Immature natural killer cell (primary cell): ENCODE measurements around the gene TRERF1. TPM values are rescaled to one million over a fixed set of nuclear protein-coding genes. Genes with fewer than 3 reads are reported as not detected.

ENCODE experiments used
- DNase-seq, 3 donors: peaks; one replicate each; pipeline ENCODE4 v3.0.0; 2022; ENCODE audit warnings: mixed read lengths in 1 of 3
- H3K27ac Mint-ChIP-seq, 6 donors: one replicate each; pipeline ENCODE4 v1.8.0; 2020; ENCODE audit warnings: mixed read lengths in 6 of 6, mild to moderate bottlenecking in 5 of 6, inconsistent platforms in 4 of 6, moderate library complexity in 3 of 6
- H3K27me3 Mint-ChIP-seq, 3 donors: one replicate each; pipeline ENCODE4 v1.8.0; 2020 to 2021; ENCODE audit warnings: low read depth in 3 of 3, mild to moderate bottlenecking in 3 of 3, mixed read lengths in 3 of 3, moderate library complexity in 3 of 3, inconsistent platforms in 1 of 3
- H3K36me3 Mint-ChIP-seq, 3 donors: one replicate each; pipeline ENCODE4 v1.8.0; 2020; ENCODE audit warnings: mixed read lengths in 3 of 3, inconsistent platforms in 2 of 3, mild to moderate bottlenecking in 2 of 3
- H3K4me1 Mint-ChIP-seq, 2 donors: one replicate each; pipeline ENCODE4 v1.8.0; 2020; ENCODE audit warnings: inconsistent platforms in 2 of 2, mild to moderate bottlenecking in 2 of 2, mixed read lengths in 2 of 2, moderate library complexity in 1 of 2
- H3K4me3 Mint-ChIP-seq, 5 donors: one replicate each; pipeline ENCODE4 v1.8.0; 2020; ENCODE audit warnings: mild to moderate bottlenecking in 5 of 5, mixed read lengths in 5 of 5, inconsistent platforms in 3 of 5, moderate library complexity in 3 of 5
- H3K9me3 Mint-ChIP-seq, 6 donors: one replicate each; pipeline ENCODE4 v1.8.0; 2020; ENCODE audit warnings: mild to moderate bottlenecking in 6 of 6, mixed read lengths in 6 of 6, inconsistent platforms in 4 of 6, moderate library complexity in 3 of 6
- polyA plus RNA-seq, 3 donors: library from polyadenylated mRNA; unstranded; fragments of 300-500 nt; fragmentation: Illumina TruSeq; gene quantifications; one replicate each; pipeline ENCODE4 v1.2.3, GENCODE V29; 2021

The TRERF1 gene
- polyA plus RNA-seq, 3 donors from 2014 or later: 1.5 to 8.8 (median 2.1) TPM

- peaks cover 43 to 75% of the 10 kb centered on the region in 2 donors for H3K4me1 Mint-ChIP-seq
- peaks cover 0 to 8% (median 0%) of the 10 kb centered on the region in 3 donors for H3K36me3 Mint-ChIP-seq
- DNase-seq: no peak
- H3K27me3 Mint-ChIP-seq: no peaks in the 10 kb centered on the region
- H3K4me3 Mint-ChIP-seq: no peak overlapping the region
- no peaks in the 10 kb centered on the region for H3K9me3 Mint-ChIP-seq
- H3K27ac Mint-ChIP-seq: peak overlapping the region in 3 of 6 donors; percentile 46 to 68 (median 65)
These were observed 8.2 kb downstream of the TRERF1 start for GRCh38 chr6:42443312-42444060.

- peak overlapping the region in 1 of 6 donors; percentile 71 for H3K27ac Mint-ChIP-seq
These were observed 10.0 kb downstream of the TRERF1 start for GRCh38 chr6:42441697-42442081.

GRCh38 chr6:42440778-42441696 is 10.7 kb downstream of the TRERF1 start:
- Mint-ChIP-seq H3K36me3 (peaks cover 0 to 8% (median 0%) of the 10 kb centered on the region in 3 donors), H3K27me3 (no peaks in the 10 kb centered on the region), H3K9me3 (no peaks in the 10 kb centered on the region), H3K27ac (peak overlapping the region in 3 of 6 donors; percentile 19 to 43 (median 24)), H3K4me3 (no peak overlapping the region), H3K4me1 (peaks cover 30 to 63% of the 10 kb centered on the region in 2 donors)
- no peak for DNase-seq

More at GRCh38 chr6:42441697-42442081, 10.0 kb downstream of the TRERF1 start:
- no peaks in the 10 kb centered on the region for H3K27me3 Mint-ChIP-seq
- peaks cover 0 to 8% (median 0%) of the 10 kb centered on the region in 3 donors for H3K36me3 Mint-ChIP-seq
- H3K4me3 Mint-ChIP-seq: no peak overlapping the region
- no peak for DNase-seq
- peaks cover 30 to 67% of the 10 kb centered on the region in 2 donors for H3K4me1 Mint-ChIP-seq
- H3K9me3 Mint-ChIP-seq: no peaks in the 10 kb centered on the region

- H3K9me3 Mint-ChIP-seq: peaks cover 0 to 1% (median 0%) of the 10 kb centered on the region in 6 donors
- no peak for DNase-seq
- H3K36me3 Mint-ChIP-seq: peaks cover 0 to 6% (median 2%) of the 10 kb centered on the region in 3 donors
- no peak overlapping the region for H3K4me3 Mint-ChIP-seq
- H3K27me3 Mint-ChIP-seq: no peaks in the 10 kb centered on the region
- H3K27ac Mint-ChIP-seq: no peak overlapping the region
- H3K4me1 Mint-ChIP-seq: peaks cover 23 to 52% of the 10 kb centered on the region in 2 donors
These were observed 11.7 kb downstream of the TRERF1 start for GRCh38 chr6:42440027-42440426.

GRCh38 chr6:42436825-42437224 is 14.9 kb downstream of the TRERF1 start:
- Mint-ChIP-seq H3K27ac (peak overlapping the region in 2 of 6 donors; percentile 6 to 40), H3K36me3 (peaks cover 18 to 22% (median 22%) of the 10 kb centered on the region in 3 donors), H3K4me3 (no peak overlapping the region), H3K27me3 (no peaks in the 10 kb centered on the region), H3K4me1 (peaks cover 16 to 49% of the 10 kb centered on the region in 2 donors), H3K9me3 (peaks cover 6 to 14% (median 9%) of the 10 kb centered on the region in 6 donors)
- DNase-seq: no peak

- peaks cover 18 to 31% (median 31%) of the 10 kb centered on the region in 3 donors for H3K36me3 Mint-ChIP-seq
- peak overlapping the region in 1 of 6 donors; percentile 49 for H3K27ac Mint-ChIP-seq
- peaks cover 0 to 1% (median 0%) of the 10 kb centered on the region in 3 donors for H3K27me3 Mint-ChIP-seq
- DNase-seq: no peak
- H3K4me1 Mint-ChIP-seq: peaks cover 23 to 55% of the 10 kb centered on the region in 2 donors
- H3K9me3 Mint-ChIP-seq: peaks cover 6 to 14% (median 9%) of the 10 kb centered on the region in 6 donors
- H3K4me3 Mint-ChIP-seq: no peak overlapping the region
These were observed 17.5 kb downstream of the TRERF1 start for GRCh38 chr6:42434237-42434636.

- DNase-seq: no peak
- H3K27me3 Mint-ChIP-seq: peaks cover 0 to 1% (median 0%) of the 10 kb centered on the region in 3 donors
- peaks cover 18 to 34% (median 31%) of the 10 kb centered on the region in 3 donors for H3K36me3 Mint-ChIP-seq
- H3K27ac Mint-ChIP-seq: peak overlapping the region in 2 of 6 donors; percentile 16 to 31
- H3K9me3 Mint-ChIP-seq: peaks cover 6 to 14% (median 9%) of the 10 kb centered on the region in 6 donors
- no peak overlapping the region for H3K4me3 Mint-ChIP-seq
- H3K4me1 Mint-ChIP-seq: peaks cover 28 to 56% of the 10 kb centered on the region in 2 donors
These were observed 18.3 kb downstream of the TRERF1 start for GRCh38 chr6:42433409-42433808.

- peaks cover 18 to 34% (median 31%) of the 10 kb centered on the region in 3 donors for H3K36me3 Mint-ChIP-seq
- peaks cover 34 to 57% of the 10 kb centered on the region in 2 donors for H3K4me1 Mint-ChIP-seq
- peaks cover 6 to 14% (median 9%) of the 10 kb centered on the region in 6 donors for H3K9me3 Mint-ChIP-seq
- peak overlapping the region in 2 of 6 donors; percentile 4 to 41 for H3K27ac Mint-ChIP-seq
- H3K4me3 Mint-ChIP-seq: no peak overlapping the region
- peaks cover 0 to 1% (median 0%) of the 10 kb centered on the region in 3 donors for H3K27me3 Mint-ChIP-seq
- no peak for DNase-seq
These were observed 19.8 kb downstream of the TRERF1 start for GRCh38 chr6:42431877-42432276.

- Mint-ChIP-seq H3K4me1 (peaks cover 34 to 57% of the 10 kb centered on the region in 2 donors), H3K36me3 (peaks cover 18 to 34% (median 31%) of the 10 kb centered on the region in 3 donors), H3K9me3 (peaks cover 6 to 14% (median 9%) of the 10 kb centered on the region in 6 donors), H3K4me3 (no peak overlapping the region), H3K27ac (peak overlapping the region in 2 of 6 donors; percentile 4 to 30), H3K27me3 (peaks cover 0 to 1% (median 0%) of the 10 kb centered on the region in 3 donors)
- no peak for DNase-seq
These were observed 20.4 kb downstream of the TRERF1 start for GRCh38 chr6:42431356-42431755.

- peak overlapping the region in 2 of 6 donors; percentile 26 to 84 for H3K27ac Mint-ChIP-seq
- peaks cover 0 to 1% (median 0%) of the 10 kb centered on the region in 3 donors for H3K27me3 Mint-ChIP-seq
These were observed 21.9 kb downstream of the TRERF1 start for GRCh38 chr6:42429836-42430235.

GRCh38 chr6:42429042-42429585 is 22.6 kb downstream of the TRERF1 start:
- peak in 1 of 3 donors; percentile 19 for DNase-seq
- peak overlapping the region; percentile 60 to 87 (median 84) for H3K27ac Mint-ChIP-seq
- H3K4me1 Mint-ChIP-seq: peaks cover 39 to 67% of the 10 kb centered on the region in 2 donors
- H3K9me3 Mint-ChIP-seq: peaks cover 4 to 10% (median 6%) of the 10 kb centered on the region in 6 donors
- H3K4me3 Mint-ChIP-seq: peak overlapping the region; percentile 62 to 82 (median 74)
- H3K36me3 Mint-ChIP-seq: peaks cover 12 to 26% (median 21%) of the 10 kb centered on the region in 3 donors
- H3K27me3 Mint-ChIP-seq: peaks cover 0 to 1% (median 0%) of the 10 kb centered on the region in 3 donors

More at GRCh38 chr6:42429836-42430235, 21.9 kb downstream of the TRERF1 start:
- Mint-ChIP-seq H3K9me3 (peaks cover 6 to 14% (median 9%) of the 10 kb centered on the region in 6 donors), H3K4me3 (peak overlapping the region; percentile 31 to 82 (median 53)), H3K4me1 (peaks cover 42 to 69% of the 10 kb centered on the region in 2 donors), H3K36me3 (peaks cover 18 to 30% (median 27%) of the 10 kb centered on the region in 3 donors)
- DNase-seq: no peak

- peaks cover 7 to 19% (median 16%) of the 10 kb centered on the region in 3 donors for H3K36me3 Mint-ChIP-seq
- peak in 2 of 3 donors; percentile 30 to 59 for DNase-seq
- peak overlapping the region; percentile 62 to 82 (median 74) for H3K4me3 Mint-ChIP-seq
- H3K9me3 Mint-ChIP-seq: peaks cover 0 to 5% (median 2%) of the 10 kb centered on the region in 6 donors
- peaks cover 42 to 68% of the 10 kb centered on the region in 2 donors for H3K4me1 Mint-ChIP-seq
- H3K27me3 Mint-ChIP-seq: peaks cover 0 to 1% (median 0%) of the 10 kb centered on the region in 3 donors
- peak overlapping the region; percentile 60 to 87 (median 84) for H3K27ac Mint-ChIP-seq
These were observed 23.2 kb downstream of the TRERF1 start for GRCh38 chr6:42428326-42429041.
